Smooth muscle cell of bladder (primary cell): ENCODE data around the gene DNAJB7. TPM values are rescaled to one million over a fixed set of nuclear protein-coding genes. Genes with fewer than 3 reads are reported as not detected.

Experiments used
- total RNA-seq: library from RNA; depleted of rRNA; stranded (reverse); fragments of >200 nt; gene quantifications from 2 replicates; pipeline ENCODE4 v1.2.3, GENCODE V29; 2014

Gene DNAJB7
- total RNA-seq, result not detected in 2 replicates

GRCh38 chr22:40862013-40862412 is at the start of gene DNAJB7:
TSS of gene DNAJB7 (minus strand) at chr22:40862113. CDS start at chr22:40861994, 119 bp downstream.

GRCh38 chr22:40856513-40857308 is 5.2 kb downstream of the DNAJB7 start, which contains the start of the genes ST13 and XPNPEP3:
TSS of gene ST13 (minus strand) at chr22:40856639. CDS start at chr22:40856540, 99 bp downstream.
TSS of gene XPNPEP3 (plus strand) at chr22:40857148. CDS start at chr22:40857182, 34 bp downstream.

GRCh38 chr22:40818747-40819598 is 42.9 kb downstream of the DNAJB7 start, which contains the start of gene SLC25A17:
TSS of gene SLC25A17 (minus strand) at chr22:40819346. CDS start at chr22:40819248, 98 bp downstream.

Other genes with a start within 250 kb of the DNAJB7 start
- gene MRTFA, start 225.4 kb downstream of the DNAJB7 start, total RNA-seq, result 16.8 and 20.9 TPM in 2 replicates
- 1.00 and 2.4 TPM in 2 replicates for gene MCHR1, start 182.6 kb downstream of the DNAJB7 start, total RNA-seq
- 12.5 and 13.3 TPM in 2 replicates for gene SLC25A17, start 42.8 kb downstream of the DNAJB7 start, total RNA-seq
- gene ST13, start 5.5 kb downstream of the DNAJB7 start, total RNA-seq, result 268 and 309 TPM in 2 replicates
- gene XPNPEP3, start 5.0 kb downstream of the DNAJB7 start, total RNA-seq, result 5.4 and 7.0 TPM in 2 replicates
- 56.5 and 58.9 TPM in 2 replicates for gene RBX1, start 89.3 kb upstream of the DNAJB7 start, total RNA-seq
- 24.3 and 27.7 TPM in 2 replicates for gene EP300, start 230.5 kb upstream of the DNAJB7 start, total RNA-seq